Tibial nerve (tissue), 4 donors: ENCODE results near the gene PDCD11. TPM values are rescaled to one million over a fixed set of nuclear protein-coding genes. Genes with fewer than 3 reads are reported as not detected.

Experiments
- DNase-seq, 2 donors: peaks; one replicate each; pipeline ENCODE4 v3.0.0-alpha.2; 2019; ENCODE audit warnings: low spot score in 2 of 2
- H3K27ac ChIP-seq, 4 donors: fragments of 200-600 bp; sonication (generic) in 3 of 4; one replicate each; pipeline ENCODE4 v1.5.1; 2017 to 2019; ENCODE audit warnings: mild to moderate bottlenecking in 1 of 4
- H3K27me3 ChIP-seq, 2 donors: fragments of 200-600 bp; sonication (generic) in 1 of 2; one replicate each; pipeline versions ENCODE4 v1.5.1 to v1.6.0; 2017 to 2019
- H3K36me3 ChIP-seq, 3 donors: fragments of 200-600 bp; sonication (generic); one replicate each; pipeline ENCODE4 v1.5.1; 2018 to 2019
- H3K4me1 ChIP-seq, 4 donors: fragments of 200-600 bp; sonication (generic) in 3 of 4; one replicate each; pipeline ENCODE4 v1.5.1; 2017 to 2019
- H3K4me3 ChIP-seq, 4 donors: fragments of 200-600 bp; sonication (generic) in 3 of 4; one replicate each; pipeline ENCODE4 v1.5.1; 2017 to 2019; ENCODE audit warnings: mild to moderate bottlenecking in 1 of 4, moderate library complexity in 1 of 4
- H3K9me3 ChIP-seq, 4 donors: fragments of 200-600 bp; sonication (generic) in 3 of 4; one replicate each; pipeline ENCODE4 v1.5.1; 2017 to 2019
- EP300 ChIP-seq, 2 donors: sonication (generic); formaldehyde crosslinking; IDR thresholded peaks; one replicate each; pipeline ENCODE4 v1.6.1; 2017; ENCODE audit warnings: antibody characterized with exemption in 2 of 2, mild to moderate bottlenecking in 1 of 2
- POLR2A ChIP-seq, 2 donors: fragments of 450-650 bp; IDR thresholded peaks; one replicate each; pipeline ENCODE4 v1.6.1; 2017; ENCODE audit warnings: antibody characterized with exemption in 2 of 2, mild to moderate bottlenecking in 2 of 2, moderate library complexity in 2 of 2
- WGBS, 2 donors: methylation state at CpG; one replicate each; pipeline ENCODE4 v1.1.5; 2018; 5-methylcytosine and 5-hydroxymethylcytosine counted together
- total RNA-seq, 4 donors: library from RNA; depleted of rRNA; stranded (reverse); fragments of >200 nt; gene quantifications; one replicate each; pipeline ENCODE4 v1.1.0, GENCODE V29; 2016
- TF ChIP-seq, protein P1 (sequence below), 5 experiments: fragments of 200-600 bp in 3 of 5; fragments of 450-650 bp in 2 of 5; sonication (generic) in 3 of 5; IDR thresholded peaks; one replicate each; pipeline ENCODE4 v1.5.1; 2016 to 2019; ENCODE audit warnings: antibody characterized with exemption in 5 of 5, mild to moderate bottlenecking in 3 of 5, moderate library complexity in 2 of 5

Gene PDCD11
- total RNA-seq, 4 donors from 2014 or later = 15.3 to 23.7 (median 17.5) TPM

GRCh38 chr10:103452506-103453230 lies 56.2 kb downstream of the PDCD11 start:
- no peak for DNase-seq
- no peak for TF ChIP-seq POLR2A (IDR thresholded peaks at IDR 0.05)
- no peak for TF ChIP-seq EP300 (IDR thresholded peaks at IDR 0.05)
- TF ChIP-seq, protein P1, sequence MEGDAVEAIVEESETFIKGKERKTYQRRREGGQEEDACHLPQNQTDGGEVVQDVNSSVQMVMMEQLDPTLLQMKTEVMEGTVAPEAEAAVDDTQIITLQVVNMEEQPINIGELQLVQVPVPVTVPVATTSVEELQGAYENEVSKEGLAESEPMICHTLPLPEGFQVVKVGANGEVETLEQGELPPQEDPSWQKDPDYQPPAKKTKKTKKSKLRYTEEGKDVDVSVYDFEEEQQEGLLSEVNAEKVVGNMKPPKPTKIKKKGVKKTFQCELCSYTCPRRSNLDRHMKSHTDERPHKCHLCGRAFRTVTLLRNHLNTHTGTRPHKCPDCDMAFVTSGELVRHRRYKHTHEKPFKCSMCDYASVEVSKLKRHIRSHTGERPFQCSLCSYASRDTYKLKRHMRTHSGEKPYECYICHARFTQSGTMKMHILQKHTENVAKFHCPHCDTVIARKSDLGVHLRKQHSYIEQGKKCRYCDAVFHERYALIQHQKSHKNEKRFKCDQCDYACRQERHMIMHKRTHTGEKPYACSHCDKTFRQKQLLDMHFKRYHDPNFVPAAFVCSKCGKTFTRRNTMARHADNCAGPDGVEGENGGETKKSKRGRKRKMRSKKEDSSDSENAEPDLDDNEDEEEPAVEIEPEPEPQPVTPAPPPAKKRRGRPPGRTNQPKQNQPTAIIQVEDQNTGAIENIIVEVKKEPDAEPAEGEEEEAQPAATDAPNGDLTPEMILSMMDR (IDR thresholded peaks at IDR 0.05) = no peak
- no peaks in the 10 kb centered on the region for H3K9me3 ChIP-seq
- no peaks in the 10 kb centered on the region for H3K27me3 ChIP-seq
- peak overlapping the region; percentile 59 to 93 (median 87) for H3K27ac ChIP-seq
- peaks cover 0 to 26% (median 0%) of the 10 kb centered on the region in 3 donors for H3K36me3 ChIP-seq
- peaks cover 0 to 43% (median 30%) of the 10 kb centered on the region in 4 donors for H3K4me1 ChIP-seq
- WGBS, 2 donors = 27 to 28% methylated on average over 25 to 26 of the region's 27 CpGs
- peak overlapping the region; percentile 59 to 90 (median 82) for H3K4me3 ChIP-seq

- WGBS, 2 donors = 92 to 95% methylated on average over 4 of the region's 4 CpGs
- no peak overlapping the region for H3K27ac ChIP-seq
Measured at GRCh38 chr10:103454026-103454425, 57.6 kb downstream of the PDCD11 start.

GRCh38 chr10:103455235-103455634 lies 58.8 kb downstream of the PDCD11 start:
- no peaks in the 10 kb centered on the region for H3K9me3 ChIP-seq
- WGBS, 2 donors = 59 to 78% methylated on average over 22 to 25 of the region's 25 CpGs
- H3K27ac ChIP-seq = no peak overlapping the region
- TF ChIP-seq, protein P1 (IDR thresholded peaks at IDR 0.05) = no peak
- TF ChIP-seq POLR2A (IDR thresholded peaks at IDR 0.05) = no peak
- no peak for TF ChIP-seq EP300 (IDR thresholded peaks at IDR 0.05)
- H3K27me3 ChIP-seq = no peaks in the 10 kb centered on the region
- H3K4me1 ChIP-seq = peaks cover 0 to 18% (median 10%) of the 10 kb centered on the region in 4 donors
- DNase-seq = no peak
- H3K36me3 ChIP-seq = peaks cover 0 to under 1% (median 0%) of the 10 kb centered on the region in 3 donors
- H3K4me3 ChIP-seq = no peak overlapping the region

More at GRCh38 chr10:103454026-103454425, 57.6 kb downstream of the PDCD11 start:
- H3K36me3 ChIP-seq = peaks cover 0 to 12% (median 0%) of the 10 kb centered on the region in 3 donors
- TF ChIP-seq EP300 (IDR thresholded peaks at IDR 0.05) (no peak), POLR2A (IDR thresholded peaks at IDR 0.05) (no peak)
- TF ChIP-seq, protein P1 (IDR thresholded peaks at IDR 0.05) = no peak
- no peak for DNase-seq
- no peaks in the 10 kb centered on the region for H3K9me3 ChIP-seq
- no peaks in the 10 kb centered on the region for H3K27me3 ChIP-seq
- H3K4me3 ChIP-seq = no peak overlapping the region
- peaks cover 0 to 30% (median 22%) of the 10 kb centered on the region in 4 donors for H3K4me1 ChIP-seq

GRCh38 chr10:103456074-103456660 lies 59.7 kb downstream of the PDCD11 start:
- DNase-seq = no peak
- Histone ChIP-seq H3K4me1 (peaks cover 0 to 8% (median 7%) of the 10 kb centered on the region in 4 donors), H3K27me3 (no peaks in the 10 kb centered on the region), H3K4me3 (no peak overlapping the region), H3K9me3 (no peaks in the 10 kb centered on the region), H3K36me3 (no peaks in the 10 kb centered on the region), H3K27ac (no peak overlapping the region)
- 85 to 89% methylated on average over 9 of the region's 9 CpGs for WGBS, 2 donors
- TF ChIP-seq EP300 (IDR thresholded peaks at IDR 0.05) (no peak), POLR2A (IDR thresholded peaks at IDR 0.05) (no peak)
- TF ChIP-seq, protein P1 (IDR thresholded peaks at IDR 0.05) = no peak

- no peak for DNase-seq
- WGBS, 2 donors = 73% methylated on average over 8 of the region's 8 CpGs
- Histone ChIP-seq H3K9me3 (no peaks in the 10 kb centered on the region), H3K27ac (no peak overlapping the region), H3K4me3 (no peak overlapping the region), H3K27me3 (no peaks in the 10 kb centered on the region), H3K4me1 (peaks cover 0 to 8% (median 6%) of the 10 kb centered on the region in 4 donors), H3K36me3 (no peaks in the 10 kb centered on the region)
- no peak for TF ChIP-seq POLR2A (IDR thresholded peaks at IDR 0.05)
- TF ChIP-seq, protein P1 (IDR thresholded peaks at IDR 0.05) = no peak
- TF ChIP-seq EP300 (IDR thresholded peaks at IDR 0.05) = no peak
Measured at GRCh38 chr10:103457176-103457712, 60.8 kb downstream of the PDCD11 start.
